ENCODE data around the gene SIK3. TPM values are rescaled to one million over a fixed set of nuclear protein-coding genes. Genes with fewer than 3 reads are reported as not detected.
A peak's percentile ranks its signal among the peaks of the same experiment; 100 is the strongest.

The SIK3 gene
- total and polyA plus RNA-seq, 8 donors = 11.1 to 27.3 (median 24.0) TPM

DNA sequence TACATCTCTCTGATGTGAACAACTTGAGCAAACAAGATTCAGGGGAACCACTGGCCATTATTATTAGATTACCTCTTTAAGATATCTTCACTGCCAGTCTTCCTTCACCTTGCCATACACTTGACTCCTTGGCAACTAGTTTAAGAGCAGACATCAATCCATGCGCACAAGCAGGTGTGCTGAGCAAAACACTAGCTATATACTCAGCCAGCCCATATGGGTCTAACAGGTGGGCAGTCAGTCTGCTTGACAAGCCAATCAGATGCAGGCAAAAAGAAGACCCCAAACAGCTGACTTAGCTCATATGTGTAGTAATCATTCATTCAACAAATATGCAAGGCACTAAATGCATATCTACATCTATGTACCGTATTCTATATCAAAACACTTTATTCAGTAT lies 101.2 kb downstream of the SIK3 start:
- WGBS, 2 donors = 95 to 98% methylated on average over 2 of the region's 2 CpGs
- Histone ChIP-seq H3K27me3 (no peaks in the 10 kb centered on the region), H3K4me1 (peaks cover 0 to 7% (median 0%) of the 10 kb centered on the region in 3 donors), H3K4me3 (no peak overlapping the region), H3K9me3 (no peaks in the 10 kb centered on the region), H3K36me3 (no peaks in the 10 kb centered on the region), H3K27ac (no peak overlapping the region)
- intact Hi-C loops (cut with DNase I) = no loop called here
- TF ChIP-seq, protein P1, sequence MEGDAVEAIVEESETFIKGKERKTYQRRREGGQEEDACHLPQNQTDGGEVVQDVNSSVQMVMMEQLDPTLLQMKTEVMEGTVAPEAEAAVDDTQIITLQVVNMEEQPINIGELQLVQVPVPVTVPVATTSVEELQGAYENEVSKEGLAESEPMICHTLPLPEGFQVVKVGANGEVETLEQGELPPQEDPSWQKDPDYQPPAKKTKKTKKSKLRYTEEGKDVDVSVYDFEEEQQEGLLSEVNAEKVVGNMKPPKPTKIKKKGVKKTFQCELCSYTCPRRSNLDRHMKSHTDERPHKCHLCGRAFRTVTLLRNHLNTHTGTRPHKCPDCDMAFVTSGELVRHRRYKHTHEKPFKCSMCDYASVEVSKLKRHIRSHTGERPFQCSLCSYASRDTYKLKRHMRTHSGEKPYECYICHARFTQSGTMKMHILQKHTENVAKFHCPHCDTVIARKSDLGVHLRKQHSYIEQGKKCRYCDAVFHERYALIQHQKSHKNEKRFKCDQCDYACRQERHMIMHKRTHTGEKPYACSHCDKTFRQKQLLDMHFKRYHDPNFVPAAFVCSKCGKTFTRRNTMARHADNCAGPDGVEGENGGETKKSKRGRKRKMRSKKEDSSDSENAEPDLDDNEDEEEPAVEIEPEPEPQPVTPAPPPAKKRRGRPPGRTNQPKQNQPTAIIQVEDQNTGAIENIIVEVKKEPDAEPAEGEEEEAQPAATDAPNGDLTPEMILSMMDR (IDR thresholded peaks at IDR 0.05) = no peak
- FAIRE-seq (no peak), ATAC-seq (no peak), DNase-seq (no peak)

DNA sequence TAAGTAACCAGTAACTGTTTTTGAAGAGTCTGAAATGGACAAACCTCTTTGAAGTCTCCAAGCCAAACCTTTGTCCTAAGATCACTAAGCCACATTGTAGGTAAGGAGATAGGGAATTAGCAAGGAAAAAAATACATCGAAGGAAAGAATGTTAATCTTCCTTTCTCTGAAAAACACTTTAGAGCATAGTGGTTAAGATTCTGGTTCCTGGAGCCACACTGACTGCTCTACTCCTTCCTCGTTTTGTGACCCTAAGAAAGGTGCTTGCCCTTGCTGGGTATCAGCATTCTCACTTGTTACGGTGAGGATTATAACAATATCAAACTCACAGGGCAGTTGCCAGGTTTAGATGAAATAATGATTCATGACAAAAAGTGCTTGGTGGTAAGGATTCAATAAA lies 104.0 kb downstream of the SIK3 start:
- no peak for DNase-seq
- H3K4me1 ChIP-seq = peaks cover 11 to 14% (median 11%) of the 10 kb centered on the region in 3 donors
- no peaks in the 10 kb centered on the region for H3K9me3 ChIP-seq
- H3K36me3 ChIP-seq = no peaks in the 10 kb centered on the region
- ATAC-seq = no peak
- H3K27ac ChIP-seq = no peak overlapping the region
- H3K4me3 ChIP-seq = no peak overlapping the region
- no peak for FAIRE-seq
- TF ChIP-seq, protein P1 (IDR thresholded peaks at IDR 0.05) = no peak
- intact Hi-C loops (cut with DNase I) = no loop called here
- H3K27me3 ChIP-seq = no peaks in the 10 kb centered on the region
- WGBS, 2 donors = 58 to 61% methylated on average over 3 of the region's 3 CpGs

DNA sequence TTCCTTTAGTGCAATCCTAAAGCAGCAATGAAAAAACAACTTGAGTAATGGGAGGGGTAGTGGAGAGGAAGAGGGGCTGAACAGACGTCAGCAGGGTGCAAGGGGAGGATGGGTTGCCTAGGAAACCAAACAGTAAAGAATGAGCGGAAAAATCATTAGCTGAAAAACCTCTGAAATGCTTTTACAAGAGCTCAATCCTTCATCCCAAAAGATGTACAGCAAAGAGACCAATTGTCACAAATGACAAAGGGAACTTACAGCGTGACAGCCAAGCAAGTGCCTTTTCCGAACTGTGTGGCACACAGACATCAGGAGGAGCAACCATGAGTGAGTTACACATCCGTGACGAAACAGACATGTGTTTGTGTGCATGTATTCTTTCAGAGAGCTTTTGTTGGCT lies 104.6 kb downstream of the SIK3 start:
- Histone ChIP-seq H3K27ac (no peak overlapping the region), H3K4me1 (peaks cover 11 to 18% (median 17%) of the 10 kb centered on the region in 3 donors), H3K9me3 (no peaks in the 10 kb centered on the region), H3K27me3 (no peaks in the 10 kb centered on the region), H3K36me3 (no peaks in the 10 kb centered on the region), H3K4me3 (no peak overlapping the region)
- intact Hi-C loops (cut with DNase I) = no loop called here
- TF ChIP-seq, protein P1 (IDR thresholded peaks at IDR 0.05) = no peak
- 72 to 75% methylated on average over 6 of the region's 6 CpGs for WGBS, 2 donors
- DNase-seq (no peak), FAIRE-seq (no peak), ATAC-seq (no peak)

GRCh38 chr11:116991491-116991890 lies 106.7 kb downstream of the SIK3 start:
- intact Hi-C loops (cut with DNase I) = no loop called here
- no peak for ATAC-seq
- Histone ChIP-seq H3K36me3 (no peaks in the 10 kb centered on the region), H3K4me3 (no peak overlapping the region), H3K9me3 (no peaks in the 10 kb centered on the region), H3K27ac (no peak overlapping the region), H3K27me3 (no peaks in the 10 kb centered on the region), H3K4me1 (peaks cover 14 to 31% (median 30%) of the 10 kb centered on the region in 3 donors)
- TF ChIP-seq, protein P1 (IDR thresholded peaks at IDR 0.05) = no peak
- no peak for DNase-seq
- no peak for FAIRE-seq
- WGBS, 2 donors = 52 to 70% methylated on average over 1 of the region's 1 CpG

GRCh38 chr11:116990811-116991210 lies 107.4 kb downstream of the SIK3 start:
- no peaks in the 10 kb centered on the region for H3K36me3 ChIP-seq
- WGBS, 2 donors = 66 to 67% methylated on average over 1 of the region's 1 CpG
- ATAC-seq (peak in 1 of 4 donors; percentile 12), DNase-seq (no peak), FAIRE-seq (no peak)
- no peaks in the 10 kb centered on the region for H3K9me3 ChIP-seq
- TF ChIP-seq, protein P1 (IDR thresholded peaks at IDR 0.05) = no peak
- intact Hi-C loops (cut with DNase I) = no loop called here
- no peaks in the 10 kb centered on the region for H3K27me3 ChIP-seq
- H3K4me1 ChIP-seq = peaks cover 14 to 34% (median 32%) of the 10 kb centered on the region in 3 donors
- no peak overlapping the region for H3K27ac ChIP-seq
- no peak overlapping the region for H3K4me3 ChIP-seq
